HepG2 (cell line): Measurements from ENCODE around the gene DRC3. TPM values are rescaled to one million over a fixed set of nuclear protein-coding genes. Genes with fewer than 3 reads are reported as not detected.

Experiments used
- BCLAF1 ChIP-seq: fragments of 450-650 bp; IDR thresholded peaks from 2 replicates; pipeline ENCODE4 v1.6.1; 2017; ENCODE audit warnings: mild to moderate bottlenecking
- CCAR2 ChIP-seq: fragments of 200-400 bp; formaldehyde crosslinking; optimal IDR thresholded peaks from 2 replicates; pipeline ENCODE3; 2018; ENCODE audit warnings: low read depth, mild to moderate bottlenecking, low read length, moderate library complexity
- CHD2 ChIP-seq: IDR thresholded peaks from 2 replicates; pipeline ENCODE4 v1.6.1; 2011; ENCODE audit warnings: low read depth, low read length, improper control_type of control experiment
- DNMT3B ChIP-seq: conservative IDR thresholded peaks from 2 replicates; pipeline ENCODE4 v1.6.1; 2016; ENCODE audit warnings: missing biosample characterization, control low read depth
- GTF2F1 ChIP-seq: fragments of 150-350 bp; IDR thresholded peaks from 2 replicates; pipeline ENCODE4 v1.6.1; 2014; ENCODE audit warnings: low read length
- MEF2D ChIP-seq: sonication (generic); formaldehyde crosslinking; IDR thresholded peaks from 2 replicates; pipeline ENCODE4 v1.5.1; 2020; ENCODE audit warnings: mild to moderate bottlenecking, missing genetic modification reagents
- PHB2 ChIP-seq: fragments of 450-650 bp; IDR thresholded peaks from 2 replicates; pipeline ENCODE4 v1.6.1; 2018; ENCODE audit not compliant: partially characterized antibody
- POLR2AphosphoS5 ChIP-seq: IDR thresholded peaks from 2 replicates; pipeline ENCODE4 v1.6.1; 2012; ENCODE audit warnings: low read depth, low read length
- SMC3 ChIP-seq: IDR thresholded peaks from 2 replicates; pipeline ENCODE4 v1.6.1; 2011; ENCODE audit warnings: low read length, improper control_type of control experiment
- SNRNP70 ChIP-seq: fragments of 200-400 bp; formaldehyde crosslinking; IDR thresholded peaks from 2 replicates; pipeline ENCODE4 v1.6.1; 2017; ENCODE audit warnings: mild to moderate bottlenecking, low read depth, low read length, moderate library complexity
- TAF1 ChIP-seq: sonication (generic); formaldehyde crosslinking; IDR thresholded peaks from 2 replicates; pipeline ENCODE4 v1.4.0; 2020; ENCODE audit warnings: missing genetic modification reagents
- USF2 ChIP-seq, 2 experiments: sonication (generic) in 1 of 2; formaldehyde crosslinking in 1 of 2; IDR thresholded peaks; 2 replicates each; pipeline versions ENCODE4 v1.5.1 to v1.6.1; 2011 to 2020; ENCODE audit warnings: borderline replicate concordance in 1 of 2, low read depth in 1 of 2, low read length in 1 of 2, mild to moderate bottlenecking in 1 of 2, missing genetic modification reagents in 1 of 2, moderate library complexity in 1 of 2
- ZBTB7A ChIP-seq: sonication (generic); formaldehyde crosslinking; IDR thresholded peaks from 2 replicates; pipeline ENCODE4 v1.8.0; 2022; ENCODE audit warnings: mild to moderate bottlenecking, missing genetic modification reagents
- ZNF225 ChIP-seq: sonication (generic); formaldehyde crosslinking; IDR thresholded peaks from 2 replicates; pipeline ENCODE4 v1.4.0; 2020; ENCODE audit warnings: mild to moderate bottlenecking, missing genetic modification reagents
- ZNF569 ChIP-seq: sonication (generic); formaldehyde crosslinking; IDR thresholded peaks from 2 replicates; pipeline ENCODE4 v1.5.0; 2020; ENCODE audit warnings: mild to moderate bottlenecking, missing genetic modification reagents, moderate library complexity, borderline replicate concordance
- ZNF629 ChIP-seq: sonication (generic); formaldehyde crosslinking; conservative IDR thresholded peaks from 2 replicates; pipeline ENCODE4 v1.5.0; 2020; ENCODE audit warnings: missing genetic modification reagents
- ZNF790 ChIP-seq: sonication (generic); formaldehyde crosslinking; IDR thresholded peaks from 2 replicates; pipeline ENCODE4 v1.8.0; 2022; ENCODE audit warnings: missing genetic modification reagents, mild to moderate bottlenecking, borderline replicate concordance
- ZSCAN31 ChIP-seq: sonication (generic); formaldehyde crosslinking; IDR thresholded peaks from 2 replicates; pipeline ENCODE4 v1.5.0; 2020; ENCODE audit warnings: low read depth, mild to moderate bottlenecking, missing genetic modification reagents
- polyA plus RNA-seq, 8 experiments: library from polyadenylated mRNA; depleted of rRNA in 3 of 8; stranded (reverse) in 7 of 8; unstranded in 1 of 8; fragments of >200 nt; fragmentation: Illumina TruSeq in 4 of 8; extraction: Trizol in 4 of 8; gene quantifications; 2 replicates each; pipeline versions ENCODE4 v1.2.1 to v1.2.3, GENCODE V29; 2011 to 2016; ENCODE audit warnings: low read depth in 4 of 8, missing spikeins in 1 of 8, mixed read lengths in 1 of 8; ENCODE audit not compliant: insufficient read depth in 1 of 8
- total RNA-seq, 5 experiments: library from RNA; depleted of rRNA; stranded (reverse); fragments of >200 nt; fragmentation: Illumina TruSeq; extraction: Trizol; gene quantifications; 2 replicates each; pipeline ENCODE4 v1.2.3, GENCODE V29; 2016; ENCODE audit warnings: low read depth in 1 of 5
- TF ChIP-seq, protein P1 (sequence below): sonication (generic); formaldehyde crosslinking; IDR thresholded peaks from 2 replicates; pipeline ENCODE4 v1.5.1; 2020; ENCODE audit warnings: missing genetic modification reagents, mild to moderate bottlenecking, borderline replicate concordance
- TF ChIP-seq, protein P2 (sequence below): sonication (generic); formaldehyde crosslinking; IDR thresholded peaks from 2 replicates; pipeline ENCODE4 v1.5.0; 2020; ENCODE audit warnings: missing genetic modification reagents, mild to moderate bottlenecking, borderline replicate concordance

The DRC3 gene
- total and polyA plus RNA-seq, 2 of the 13 experiments (the other 11 are each of a cell fraction or from before 2014, with no cell fraction given), result 0.53 to 0.87 TPM

DNA sequence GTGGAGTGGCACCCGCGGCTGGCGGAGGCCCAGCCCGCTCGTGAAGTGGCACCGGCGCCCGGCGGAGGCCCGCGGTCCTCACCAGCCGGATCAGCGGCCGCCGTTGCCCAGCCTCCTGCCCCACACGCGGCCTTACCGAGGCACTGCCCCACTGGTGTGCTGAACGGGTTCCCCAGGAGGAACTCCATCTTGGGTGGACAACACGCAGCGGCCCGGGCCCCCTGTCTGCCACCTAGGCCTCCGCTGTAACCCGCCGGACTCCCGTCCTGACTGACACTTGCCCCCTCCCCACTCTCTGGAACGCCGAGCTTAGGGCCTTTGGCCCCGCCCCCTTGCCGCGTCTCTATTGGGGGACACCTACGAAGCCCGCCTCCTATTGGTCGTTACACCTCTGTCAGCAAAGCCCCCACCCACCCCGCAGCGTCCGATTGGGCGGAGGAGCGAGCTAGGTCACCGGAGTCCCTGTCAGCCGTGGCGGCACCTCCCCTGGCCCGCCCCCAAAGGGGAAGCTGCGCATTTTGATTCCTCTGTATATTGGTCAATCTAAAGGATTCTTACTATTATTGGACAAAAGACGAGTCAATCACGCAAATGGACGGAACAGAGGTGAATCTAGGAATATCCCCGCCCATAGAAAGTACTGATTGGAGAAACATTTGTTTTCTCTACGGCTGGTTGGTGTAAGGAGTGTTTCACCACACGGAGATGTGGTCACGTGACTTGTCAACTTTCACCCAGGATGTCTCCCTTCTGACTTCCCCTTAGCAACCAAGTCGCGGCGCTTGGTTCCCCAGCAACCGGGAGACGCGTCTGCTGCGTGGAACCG is at the start of gene DRC3, which contains the start of gene TOM1L2 (continued):
- peak; percentile 99 for TF ChIP-seq USF2 (IDR thresholded peaks at IDR 0.05; ENCODE audit: low read depth, low read length)
- peak; percentile 94 for TF ChIP-seq USF2 (CRISPR knock-in tag; IDR thresholded peaks at IDR 0.05; ENCODE audit: borderline replicate concordance)
- TF ChIP-seq CCAR2, result no peak
- TF ChIP-seq, protein P1, sequence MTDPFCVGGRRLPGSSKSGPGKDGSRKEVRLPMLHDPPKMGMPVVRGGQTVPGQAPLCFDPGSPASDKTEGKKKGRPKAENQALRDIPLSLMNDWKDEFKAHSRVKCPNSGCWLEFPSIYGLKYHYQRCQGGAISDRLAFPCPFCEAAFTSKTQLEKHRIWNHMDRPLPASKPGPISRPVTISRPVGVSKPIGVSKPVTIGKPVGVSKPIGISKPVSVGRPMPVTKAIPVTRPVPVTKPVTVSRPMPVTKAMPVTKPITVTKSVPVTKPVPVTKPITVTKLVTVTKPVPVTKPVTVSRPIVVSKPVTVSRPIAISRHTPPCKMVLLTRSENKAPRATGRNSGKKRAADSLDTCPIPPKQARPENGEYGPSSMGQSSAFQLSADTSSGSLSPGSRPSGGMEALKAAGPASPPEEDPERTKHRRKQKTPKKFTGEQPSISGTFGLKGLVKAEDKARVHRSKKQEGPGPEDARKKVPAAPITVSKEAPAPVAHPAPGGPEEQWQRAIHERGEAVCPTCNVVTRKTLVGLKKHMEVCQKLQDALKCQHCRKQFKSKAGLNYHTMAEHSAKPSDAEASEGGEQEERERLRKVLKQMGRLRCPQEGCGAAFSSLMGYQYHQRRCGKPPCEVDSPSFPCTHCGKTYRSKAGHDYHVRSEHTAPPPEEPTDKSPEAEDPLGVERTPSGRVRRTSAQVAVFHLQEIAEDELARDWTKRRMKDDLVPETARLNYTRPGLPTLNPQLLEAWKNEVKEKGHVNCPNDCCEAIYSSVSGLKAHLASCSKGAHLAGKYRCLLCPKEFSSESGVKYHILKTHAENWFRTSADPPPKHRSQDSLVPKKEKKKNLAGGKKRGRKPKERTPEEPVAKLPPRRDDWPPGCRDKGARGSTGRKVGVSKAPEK, result no peak
- TF ChIP-seq SMC3, result no peak
- TF ChIP-seq ZNF629 (CRISPR knock-in tag), result no peak
- no peak for TF ChIP-seq ZNF569 (CRISPR knock-in tag)
- TF ChIP-seq DNMT3B (CRISPR knock-in tag), result no peak
- 0 out of 2 replicates have a peak, but pooled peaks have one; percentile 36 for TF ChIP-seq ZSCAN31 (CRISPR knock-in tag)
- no peak for TF ChIP-seq ZNF225 (CRISPR knock-in tag)
- no peak for TF ChIP-seq ZNF790
- TF ChIP-seq BCLAF1, result no peak
- TF ChIP-seq TAF1 (CRISPR knock-in tag), result peak; percentile 51; the same call in 1 of the 2 replicates
- TF ChIP-seq, protein P2, sequence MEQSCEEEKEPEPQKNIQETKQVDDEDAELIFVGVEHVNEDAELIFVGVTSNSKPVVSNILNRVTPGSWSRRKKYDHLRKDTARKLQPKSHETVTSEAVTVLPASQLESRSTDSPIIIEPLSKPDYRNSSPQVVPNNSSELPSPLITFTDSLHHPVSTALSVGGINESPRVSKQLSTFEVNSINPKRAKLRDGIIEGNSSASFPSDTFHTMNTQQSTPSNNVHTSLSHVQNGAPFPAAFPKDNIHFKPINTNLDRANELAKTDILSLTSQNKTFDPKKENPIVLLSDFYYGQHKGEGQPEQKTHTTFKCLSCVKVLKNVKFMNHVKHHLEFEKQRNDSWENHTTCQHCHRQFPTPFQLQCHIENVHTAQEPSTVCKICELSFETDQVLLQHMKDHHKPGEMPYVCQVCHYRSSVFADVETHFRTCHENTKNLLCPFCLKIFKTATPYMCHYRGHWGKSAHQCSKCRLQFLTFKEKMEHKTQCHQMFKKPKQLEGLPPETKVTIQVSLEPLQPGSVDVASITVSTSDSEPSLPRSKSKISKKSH (CRISPR knock-in tag), result peak; percentile 67; the same call in 1 of the 2 replicates
- peak; percentile 97 for TF ChIP-seq GTF2F1
- peak; percentile 67 for TF ChIP-seq POLR2AphosphoS5
- TF ChIP-seq CHD2, result peak; percentile 80
- no peak for TF ChIP-seq PHB2
- no peak for TF ChIP-seq ZBTB7A (CRISPR knock-in tag)
- TF ChIP-seq SNRNP70, result no peak
- no peak for TF ChIP-seq MEF2D
